GM12872 (cell line): ENCODE results near the gene AFAP1L1.

Experiments used
- TF ChIP-seq, protein P1 (sequence below): IDR thresholded peaks from 3 replicates; pipeline ENCODE4 v1.5.1; 2011; ENCODE audit warnings: low read depth, mild to moderate bottlenecking, low read length, moderate library complexity; ENCODE audit not compliant: insufficient read depth

Gene AFAP1L1

DNA sequence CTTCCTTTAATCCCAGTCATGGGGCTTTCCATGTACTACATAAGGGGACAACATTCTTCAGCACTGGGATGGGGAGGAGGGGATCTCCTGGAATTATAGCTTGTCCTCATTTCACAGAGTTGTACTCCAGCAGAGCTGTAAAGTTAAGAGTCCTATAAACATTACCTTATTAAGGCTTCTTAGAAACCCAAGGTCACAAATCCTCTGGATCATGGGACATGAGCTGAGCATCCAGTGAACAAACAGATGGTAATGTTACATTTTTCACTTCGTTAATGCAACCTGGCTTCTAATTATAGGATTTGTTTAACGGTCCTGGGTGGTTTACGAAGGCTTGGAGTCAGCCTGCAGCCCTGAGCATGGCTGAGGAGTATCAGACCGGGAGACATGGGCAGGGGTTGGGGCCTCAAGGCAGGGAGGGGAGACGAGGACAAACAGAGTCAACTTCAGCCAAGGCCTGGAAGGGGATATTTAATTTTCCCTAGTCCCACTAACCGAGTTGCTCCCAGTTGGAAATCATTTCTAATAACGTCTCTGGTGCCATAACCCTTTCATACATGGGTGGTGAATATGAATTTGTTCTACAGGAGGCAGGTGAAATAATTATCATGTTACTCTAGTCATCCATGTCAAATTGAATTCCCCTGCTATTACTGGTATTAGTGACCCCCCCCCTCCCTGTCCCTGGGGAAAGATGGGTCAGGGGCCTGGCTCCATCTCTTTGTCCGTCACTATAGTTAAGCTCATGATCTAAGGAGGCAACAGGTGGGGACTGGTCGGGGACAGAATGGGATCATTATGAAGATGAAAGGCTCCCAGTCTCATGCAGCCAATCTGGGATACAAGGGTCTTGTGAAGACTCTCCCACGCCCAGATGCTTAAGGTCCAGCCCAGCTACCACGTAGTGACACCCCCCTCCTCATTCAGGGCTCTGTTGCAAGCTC, 118.2 kb downstream of the AFAP1L1 start:
- TF ChIP-seq, protein P1, sequence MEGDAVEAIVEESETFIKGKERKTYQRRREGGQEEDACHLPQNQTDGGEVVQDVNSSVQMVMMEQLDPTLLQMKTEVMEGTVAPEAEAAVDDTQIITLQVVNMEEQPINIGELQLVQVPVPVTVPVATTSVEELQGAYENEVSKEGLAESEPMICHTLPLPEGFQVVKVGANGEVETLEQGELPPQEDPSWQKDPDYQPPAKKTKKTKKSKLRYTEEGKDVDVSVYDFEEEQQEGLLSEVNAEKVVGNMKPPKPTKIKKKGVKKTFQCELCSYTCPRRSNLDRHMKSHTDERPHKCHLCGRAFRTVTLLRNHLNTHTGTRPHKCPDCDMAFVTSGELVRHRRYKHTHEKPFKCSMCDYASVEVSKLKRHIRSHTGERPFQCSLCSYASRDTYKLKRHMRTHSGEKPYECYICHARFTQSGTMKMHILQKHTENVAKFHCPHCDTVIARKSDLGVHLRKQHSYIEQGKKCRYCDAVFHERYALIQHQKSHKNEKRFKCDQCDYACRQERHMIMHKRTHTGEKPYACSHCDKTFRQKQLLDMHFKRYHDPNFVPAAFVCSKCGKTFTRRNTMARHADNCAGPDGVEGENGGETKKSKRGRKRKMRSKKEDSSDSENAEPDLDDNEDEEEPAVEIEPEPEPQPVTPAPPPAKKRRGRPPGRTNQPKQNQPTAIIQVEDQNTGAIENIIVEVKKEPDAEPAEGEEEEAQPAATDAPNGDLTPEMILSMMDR, result no peak
